Endodermal cell (in vitro differentiated cells): Measurements from ENCODE around the gene ANKIB1. TPM values are rescaled to one million over a fixed set of nuclear protein-coding genes. Genes with fewer than 3 reads are reported as not detected.

Source experiments
- DNase-seq: peaks from one replicate; pipeline ENCODE4 v3.0.0-alpha.2; 2017
- H3K27ac ChIP-seq: 2 replicates; pipeline ENCODE4 v1.5.1; 2013; ENCODE audit warnings: mild to moderate bottlenecking, low read depth, low read length, moderate library complexity
- H3K27me3 ChIP-seq: 2 replicates; pipeline ENCODE4 v1.6.1; 2013; ENCODE audit warnings: mild to moderate bottlenecking, low read length, moderate library complexity; ENCODE audit not compliant: insufficient read depth, control insufficient read depth, poor library complexity, severe bottlenecking
- H3K36me3 ChIP-seq: 2 replicates; pipeline ENCODE4 v1.7.0; 2013; ENCODE audit warnings: mild to moderate bottlenecking, low read length, moderate library complexity; ENCODE audit not compliant: control insufficient read depth, insufficient read depth
- H3K4me1 ChIP-seq: one replicate; pipeline ENCODE4 v1.7.0; 2013; ENCODE audit warnings: low read length; ENCODE audit not compliant: control insufficient read depth, insufficient read depth
- H3K4me3 ChIP-seq: 2 replicates; pipeline ENCODE4 v1.5.1; 2013; ENCODE audit warnings: mild to moderate bottlenecking, low read length, moderate library complexity
- H3K9ac ChIP-seq: 2 replicates; pipeline ENCODE4 v1.6.1; 2013; ENCODE audit warnings: mild to moderate bottlenecking, low read length, moderate library complexity; ENCODE audit not compliant: poor library complexity, severe bottlenecking; ENCODE audit errors: extremely low read depth
- H3K9me3 ChIP-seq: 2 replicates; pipeline ENCODE4 v1.6.1; 2013; ENCODE audit warnings: mild to moderate bottlenecking, low read length, moderate library complexity; ENCODE audit not compliant: control insufficient read depth
- H3K27ac Mint-ChIP-seq: 2 replicates; pipeline ENCODE4 v1.8.0; 2020; ENCODE audit warnings: mixed read lengths
- H3K27me3 Mint-ChIP-seq: 2 replicates; pipeline ENCODE4 v1.8.0; 2021; ENCODE audit warnings: mild to moderate bottlenecking, mixed read lengths; ENCODE audit not compliant: insufficient read depth
- H3K36me3 Mint-ChIP-seq: 2 replicates; pipeline ENCODE4 v1.8.0; 2020; ENCODE audit warnings: low read depth, mixed read lengths
- H3K4me1 Mint-ChIP-seq: 2 replicates; pipeline ENCODE4 v1.8.0; 2020; ENCODE audit warnings: mixed read lengths
- H3K4me3 Mint-ChIP-seq: 2 replicates; pipeline ENCODE4 v1.8.0; 2020; ENCODE audit warnings: mild to moderate bottlenecking, moderate library complexity, mixed read lengths
- H3K9me3 Mint-ChIP-seq: 2 replicates; pipeline ENCODE4 v1.8.0; 2020; ENCODE audit warnings: mild to moderate bottlenecking, mixed read lengths
- CTCF ChIP-seq: fragments of 200-600 bp; sonication (generic); conservative IDR thresholded peaks from 2 replicates; pipeline ENCODE4 v1.5.0; 2021; ENCODE audit warnings: antibody characterized with exemption, mild to moderate bottlenecking
- WGBS, 2 experiments: methylation state at CpG; one replicate each; pipeline versions ENCODE4 v1.1.5 to v1.1.7; 2013; ENCODE audit warnings: missing lambda C conversion rate in 2 of 2, mixed read lengths in 1 of 2; ENCODE audit not compliant: insufficient coverage in 1 of 2, insufficient read length in 1 of 2; 5-methylcytosine and 5-hydroxymethylcytosine counted together
- total RNA-seq, 2 donors: library from RNA; stranded (reverse); fragmentation: NEBNext Ultra II Directional in 1 of 2; extraction: Animal tissue kit (Norgen Biotek cat#: 25700) in 1 of 2; gene quantifications; 2 replicates in 1 of 2; 3 replicates in 1 of 2; pipeline ENCODE4 v1.2.1, GENCODE V29; 2021

Gene ANKIB1
- total RNA-seq, 2 donors from 2014 or later = 51.4 to 60.7 TPM

- Histone ChIP-seq H3K9me3 (peaks cover 13% of the 10 kb centered on the region), H3K9ac (no peak overlapping the region), H3K36me3 (no peaks in the 10 kb centered on the region), H3K4me1 (peaks cover 16% of the 10 kb centered on the region), H3K4me3 (no peak overlapping the region), H3K27ac (no peak overlapping the region), H3K27me3 (no peaks in the 10 kb centered on the region)
- Mint-ChIP-seq H3K27me3 (no peaks in the 10 kb centered on the region), H3K4me3 (no peak overlapping the region), H3K36me3 (peaks cover 10% of the 10 kb centered on the region), H3K4me1 (peaks cover 14% of the 10 kb centered on the region), H3K27ac (peak overlapping the region; percentile 23), H3K9me3 (peaks cover 10% of the 10 kb centered on the region)
- no peak for DNase-seq
- no peak for TF ChIP-seq CTCF
- 90% methylated on average over 1 of the region's 1 CpG; no CpG with 5 or more reads in 1 of the 2 experiments for WGBS, 2 experiments
Measured at GRCh38 chr7:92282930-92283329, 37.2 kb downstream of the ANKIB1 start.

- Mint-ChIP-seq H3K4me3 (no peak overlapping the region), H3K9me3 (no peaks in the 10 kb centered on the region), H3K27ac (no peak overlapping the region), H3K36me3 (no peaks in the 10 kb centered on the region), H3K27me3 (no peaks in the 10 kb centered on the region), H3K4me1 (peaks cover 13% of the 10 kb centered on the region)
- Histone ChIP-seq H3K4me1 (peaks cover 5% of the 10 kb centered on the region), H3K9ac (no peak overlapping the region), H3K27ac (no peak overlapping the region), H3K27me3 (no peaks in the 10 kb centered on the region), H3K9me3 (no peaks in the 10 kb centered on the region), H3K36me3 (no peaks in the 10 kb centered on the region), H3K4me3 (no peak overlapping the region)
- WGBS, 2 experiments = 94 to 100% methylated on average over 2 of the region's 2 CpGs
- DNase-seq = no peak
- TF ChIP-seq CTCF = no peak
Measured at GRCh38 chr7:92289321-92289720, 43.5 kb downstream of the ANKIB1 start.

- peak overlapping the region; percentile 20 for H3K27ac Mint-ChIP-seq
Measured at GRCh38 chr7:92292981-92293380, 47.2 kb downstream of the ANKIB1 start.

More at GRCh38 chr7:92292981-92293380, 47.2 kb downstream of the ANKIB1 start:
- no peak overlapping the region for H3K4me3 Mint-ChIP-seq
- Histone ChIP-seq H3K27me3 (no peaks in the 10 kb centered on the region), H3K4me3 (no peak overlapping the region), H3K27ac (no peak overlapping the region), H3K9me3 (no peaks in the 10 kb centered on the region), H3K4me1 (peaks cover 5% of the 10 kb centered on the region), H3K36me3 (peaks cover 19% of the 10 kb centered on the region), H3K9ac (no peak overlapping the region)
- peaks cover 25% of the 10 kb centered on the region for H3K4me1 Mint-ChIP-seq
- TF ChIP-seq CTCF = no peak
- no peaks in the 10 kb centered on the region for H3K27me3 Mint-ChIP-seq
- H3K36me3 Mint-ChIP-seq = peaks cover 9% of the 10 kb centered on the region
- DNase-seq = no peak
- 67 to 92% methylated on average over 1 to 3 of the region's 3 CpGs for WGBS, 2 experiments
- no peaks in the 10 kb centered on the region for H3K9me3 Mint-ChIP-seq
